Neural progenitor cell (in vitro differentiated cells): ENCODE data around the gene FBLN2. TPM values are rescaled to one million over a fixed set of nuclear protein-coding genes. Genes with fewer than 3 reads are reported as not detected.

Experiments
- DNase-seq: peaks from one replicate; pipeline ENCODE4 v3.0.0-alpha.2; 2016; ENCODE audit warnings: low spot score
- H2AFZ ChIP-seq: fragments of 200-600 bp; sonication (generic); replicated peaks from 2 replicates; pipeline ENCODE4 v1.6.1; 2016; ENCODE audit warnings: antibody characterized with exemption
- H3F3A ChIP-seq: fragments of 200-600 bp; sonication (generic); 2 replicates; pipeline ENCODE4 v1.6.1; 2016; ENCODE audit warnings: antibody characterized with exemption, low read depth
- H3K27ac ChIP-seq: fragments of 200-600 bp; sonication (generic); 2 replicates; pipeline ENCODE4 v1.5.1; 2016; ENCODE audit warnings: mild to moderate bottlenecking
- H3K27me3 ChIP-seq: fragments of 200-600 bp; sonication (generic); 2 replicates; pipeline ENCODE4 v1.6.1; 2016; ENCODE audit warnings: mild to moderate bottlenecking, moderate library complexity
- H3K36me3 ChIP-seq: fragments of 200-600 bp; sonication (generic); 2 replicates; pipeline ENCODE4 v1.5.1; 2016
- H3K4me1 ChIP-seq: fragments of 200-600 bp; sonication (generic); 2 replicates; pipeline ENCODE4 v1.6.1; 2016; ENCODE audit warnings: mixed run types
- H3K4me2 ChIP-seq: fragments of 200-600 bp; sonication (generic); 2 replicates; pipeline ENCODE4 v1.6.1; 2016
- H3K4me3 ChIP-seq: fragments of 200-600 bp; sonication (generic); 2 replicates; pipeline ENCODE4 v1.5.1; 2016
- H3K79me2 ChIP-seq: fragments of 200-600 bp; sonication (generic); 2 replicates; pipeline ENCODE4 v1.6.1; 2016; ENCODE audit warnings: low read depth
- H3K9ac ChIP-seq: fragments of 200-600 bp; sonication (generic); 2 replicates; pipeline ENCODE4 v1.6.1; 2016
- H3K9me3 ChIP-seq: fragments of 200-600 bp; sonication (generic); 2 replicates; pipeline ENCODE4 v1.5.1; 2016; ENCODE audit warnings: low read depth
- H4K20me1 ChIP-seq: fragments of 200-600 bp; sonication (generic); 2 replicates; pipeline ENCODE4 v1.6.1; 2016; ENCODE audit warnings: low read depth
- H3K27ac Mint-ChIP-seq: 3 replicates; pipeline ENCODE4 v1.8.0; 2021; ENCODE audit warnings: mixed read lengths
- H3K27me3 Mint-ChIP-seq: 2 replicates; pipeline ENCODE4 v1.8.0; 2022; ENCODE audit warnings: low read depth, mild to moderate bottlenecking, inconsistent platforms, moderate library complexity, mixed read lengths; ENCODE audit not compliant: insufficient read depth
- H3K36me3 Mint-ChIP-seq: 3 replicates; pipeline ENCODE4 v1.8.0; 2021; ENCODE audit warnings: mixed read lengths
- H3K4me1 Mint-ChIP-seq: 3 replicates; pipeline ENCODE4 v1.8.0; 2021; ENCODE audit warnings: mixed read lengths
- H3K4me3 Mint-ChIP-seq: 3 replicates; pipeline ENCODE4 v1.8.0; 2021; ENCODE audit warnings: mild to moderate bottlenecking, moderate library complexity, mixed read lengths
- H3K9me3 Mint-ChIP-seq: 3 replicates; pipeline ENCODE4 v1.8.0; 2020; ENCODE audit warnings: mixed read lengths
- CTCF ChIP-seq: fragments of 200-600 bp; sonication (generic); IDR thresholded peaks from 2 replicates; pipeline ENCODE4 v1.5.1; 2017; ENCODE audit warnings: antibody characterized with exemption, mild to moderate bottlenecking
- EZH2 ChIP-seq: fragments of 200-600 bp; sonication (generic); IDR thresholded peaks from 2 replicates; pipeline ENCODE4 v1.6.1; 2017; ENCODE audit warnings: antibody characterized with exemption, mild to moderate bottlenecking, moderate library complexity
- EZH2phosphoT487 ChIP-seq: fragments of 200-600 bp; sonication (generic); IDR thresholded peaks from 2 replicates; pipeline ENCODE4 v1.6.1; 2017; ENCODE audit warnings: antibody characterized with exemption
- total RNA-seq: library from RNA; depleted of rRNA; stranded (reverse); fragments of >200 nt; gene quantifications from 2 replicates; pipeline ENCODE4 v1.2.3, GENCODE V29; 2015; ENCODE audit warnings: low replicate concordance

FBLN2 gene
- total RNA-seq, 1 donor from 2014 or later = 15.9 TPM

GRCh38 chr3:13594991-13595421 lies 46.1 kb downstream of the FBLN2 start:
- Histone ChIP-seq H3K4me1 (peaks cover 26% of the 10 kb centered on the region), H3K79me2 (no peaks in the 10 kb centered on the region), H3K4me3 (no peak overlapping the region), H3K9me3 (no peaks in the 10 kb centered on the region), H3K27me3 (no peaks in the 10 kb centered on the region), H3K27ac (no peak overlapping the region), H4K20me1 (no peaks in the 10 kb centered on the region), H3F3A (no peaks in the 10 kb centered on the region), H2AFZ (no peak overlapping the region), H3K4me2 (no peak overlapping the region), H3K36me3 (no peaks in the 10 kb centered on the region), H3K9ac (no peak overlapping the region)
- Mint-ChIP-seq H3K9me3 (no peaks in the 10 kb centered on the region), H3K36me3 (no peaks in the 10 kb centered on the region), H3K4me1 (peaks cover 32% of the 10 kb centered on the region), H3K27me3 (peaks cover 5% of the 10 kb centered on the region), H3K27ac (peak overlapping the region; percentile 82), H3K4me3 (no peak overlapping the region)
- TF ChIP-seq EZH2phosphoT487 (no peak), CTCF (no peak), EZH2 (no peak)
- DNase-seq = no peak

- Histone ChIP-seq H3K36me3 (no peaks in the 10 kb centered on the region), H2AFZ (no peak overlapping the region), H3K4me3 (no peak overlapping the region), H3K9ac (no peak overlapping the region), H3F3A (no peaks in the 10 kb centered on the region), H4K20me1 (no peaks in the 10 kb centered on the region), H3K9me3 (no peaks in the 10 kb centered on the region), H3K27ac (no peak overlapping the region), H3K4me1 (peaks cover 26% of the 10 kb centered on the region), H3K79me2 (no peaks in the 10 kb centered on the region), H3K4me2 (peak overlapping the region; percentile 22), H3K27me3 (no peaks in the 10 kb centered on the region)
- TF ChIP-seq EZH2phosphoT487 = no peak
- TF ChIP-seq EZH2 = no peak
- Mint-ChIP-seq H3K4me1 (peaks cover 32% of the 10 kb centered on the region), H3K4me3 (no peak overlapping the region), H3K36me3 (no peaks in the 10 kb centered on the region), H3K27me3 (peaks cover 8% of the 10 kb centered on the region), H3K27ac (peak overlapping the region; percentile 27), H3K9me3 (no peaks in the 10 kb centered on the region)
- DNase-seq = no peak
Measured at GRCh38 chr3:13595485-13595884, 46.6 kb downstream of the FBLN2 start.

- Histone ChIP-seq H4K20me1 (no peaks in the 10 kb centered on the region), H3K4me1 (peaks cover 26% of the 10 kb centered on the region), H2AFZ (no peak overlapping the region), H3K27ac (no peak overlapping the region), H3K27me3 (no peaks in the 10 kb centered on the region), H3K9me3 (no peaks in the 10 kb centered on the region), H3K9ac (no peak overlapping the region), H3F3A (no peaks in the 10 kb centered on the region), H3K36me3 (no peaks in the 10 kb centered on the region), H3K4me2 (no peak overlapping the region), H3K79me2 (no peaks in the 10 kb centered on the region), H3K4me3 (no peak overlapping the region)
- TF ChIP-seq EZH2 (no peak), CTCF (no peak), EZH2phosphoT487 (no peak)
- no peak for DNase-seq
- Mint-ChIP-seq H3K4me1 (peaks cover 32% of the 10 kb centered on the region), H3K27me3 (peaks cover 8% of the 10 kb centered on the region), H3K36me3 (no peaks in the 10 kb centered on the region), H3K4me3 (no peak overlapping the region), H3K27ac (no peak overlapping the region), H3K9me3 (no peaks in the 10 kb centered on the region)
Measured at GRCh38 chr3:13596426-13597205, 47.7 kb downstream of the FBLN2 start.

- Histone ChIP-seq H4K20me1 (no peaks in the 10 kb centered on the region), H3K36me3 (no peaks in the 10 kb centered on the region), H3K4me3 (no peak overlapping the region), H3K4me1 (peaks cover 26% of the 10 kb centered on the region), H3K79me2 (no peaks in the 10 kb centered on the region), H3K4me2 (peak overlapping the region; percentile 22), H3K27ac (no peak overlapping the region), H3K9me3 (no peaks in the 10 kb centered on the region), H2AFZ (no peak overlapping the region), H3F3A (no peaks in the 10 kb centered on the region), H3K27me3 (no peaks in the 10 kb centered on the region), H3K9ac (no peak overlapping the region)
- no peak for DNase-seq
- no peak overlapping the region for H3K4me3 Mint-ChIP-seq
- H3K4me1 Mint-ChIP-seq = peaks cover 32% of the 10 kb centered on the region
- H3K27me3 Mint-ChIP-seq = peaks cover 8% of the 10 kb centered on the region
- TF ChIP-seq EZH2phosphoT487 (no peak), EZH2 (no peak), CTCF (no peak)
- H3K9me3 Mint-ChIP-seq = peaks cover 4% of the 10 kb centered on the region
- no peaks in the 10 kb centered on the region for H3K36me3 Mint-ChIP-seq
- H3K27ac Mint-ChIP-seq = no peak overlapping the region
Measured at GRCh38 chr3:13597661-13598060, 48.7 kb downstream of the FBLN2 start.
